Ishikawa (cell line): Measurements from ENCODE around the gene SLC2A4RG.

ENCODE experiments used
- CEBPB ChIP-seq: IDR thresholded peaks from 2 replicates; pipeline ENCODE4 v1.6.1; 2012
- CREB1 ChIP-seq: IDR thresholded peaks from 2 replicates; pipeline ENCODE4 v1.6.1; 2012; ENCODE audit warnings: low read depth
- EGR1 ChIP-seq: IDR thresholded peaks from 2 replicates; pipeline ENCODE4 v1.6.1; 2012
- EP300 ChIP-seq: IDR thresholded peaks from 2 replicates; pipeline ENCODE4 v1.6.1; 2012; ENCODE audit warnings: borderline replicate concordance
- FOXM1 ChIP-seq: IDR thresholded peaks from 2 replicates; pipeline ENCODE4 v1.6.1; 2012; ENCODE audit warnings: low read depth, borderline replicate concordance
- NFIC ChIP-seq: IDR thresholded peaks from 2 replicates; pipeline ENCODE4 v1.6.1; 2012
- RAD21 ChIP-seq: IDR thresholded peaks from 2 replicates; pipeline ENCODE4 v1.6.1; 2012; ENCODE audit warnings: low read depth
- TAF1 ChIP-seq: IDR thresholded peaks from 2 replicates; pipeline ENCODE4 v1.6.1; 2012; ENCODE audit warnings: low read depth, mild to moderate bottlenecking
- TCF12 ChIP-seq: IDR thresholded peaks from 2 replicates; pipeline ENCODE4 v1.6.1; 2012; ENCODE audit warnings: low read depth
- TEAD4 ChIP-seq: IDR thresholded peaks from 2 replicates; pipeline ENCODE4 v1.6.1; 2012
- YY1 ChIP-seq: IDR thresholded peaks from 2 replicates; pipeline ENCODE4 v1.6.1; 2012; ENCODE audit warnings: low read depth
- ZBTB7A ChIP-seq: IDR thresholded peaks from 2 replicates; pipeline ENCODE4 v1.6.1; 2012; ENCODE audit warnings: low read depth
- TF ChIP-seq, protein P1 (sequence below): IDR thresholded peaks from 2 replicates; pipeline ENCODE4 v1.6.1; 2012; ENCODE audit warnings: low read depth, mild to moderate bottlenecking
- TF ChIP-seq, protein P2 (sequence below): IDR thresholded peaks from 2 replicates; pipeline ENCODE4 v1.6.1; 2012
- TF ChIP-seq, protein P3 (sequence below): IDR thresholded peaks from 2 replicates; pipeline ENCODE4 v1.6.1; 2012

SLC2A4RG gene

DNA sequence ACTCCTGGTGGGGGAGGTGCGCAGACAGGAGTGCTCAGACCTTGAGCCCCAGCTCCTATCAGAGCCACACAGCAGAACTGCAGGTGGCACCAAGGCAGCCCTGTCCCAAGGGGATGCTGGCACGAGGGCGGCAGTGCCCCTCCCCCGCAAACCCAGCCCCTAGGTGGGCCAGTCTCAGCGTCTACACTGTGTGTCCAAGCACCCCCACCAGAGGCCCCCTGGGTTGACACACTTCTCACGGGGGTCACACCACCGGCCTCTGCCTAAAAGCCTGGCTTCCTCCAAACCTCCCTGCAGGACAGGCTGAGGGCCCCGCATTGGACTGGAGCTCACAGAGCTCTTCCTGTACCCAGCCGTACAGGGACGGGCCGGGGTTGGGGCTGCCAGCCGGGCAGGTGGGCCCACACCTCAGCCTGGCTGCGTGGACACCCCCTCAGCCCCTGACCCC is 8.1 kb downstream of the SLC2A4RG start:
- TF ChIP-seq FOXM1 (no peak), YY1 (no peak), CEBPB (no peak)

DNA sequence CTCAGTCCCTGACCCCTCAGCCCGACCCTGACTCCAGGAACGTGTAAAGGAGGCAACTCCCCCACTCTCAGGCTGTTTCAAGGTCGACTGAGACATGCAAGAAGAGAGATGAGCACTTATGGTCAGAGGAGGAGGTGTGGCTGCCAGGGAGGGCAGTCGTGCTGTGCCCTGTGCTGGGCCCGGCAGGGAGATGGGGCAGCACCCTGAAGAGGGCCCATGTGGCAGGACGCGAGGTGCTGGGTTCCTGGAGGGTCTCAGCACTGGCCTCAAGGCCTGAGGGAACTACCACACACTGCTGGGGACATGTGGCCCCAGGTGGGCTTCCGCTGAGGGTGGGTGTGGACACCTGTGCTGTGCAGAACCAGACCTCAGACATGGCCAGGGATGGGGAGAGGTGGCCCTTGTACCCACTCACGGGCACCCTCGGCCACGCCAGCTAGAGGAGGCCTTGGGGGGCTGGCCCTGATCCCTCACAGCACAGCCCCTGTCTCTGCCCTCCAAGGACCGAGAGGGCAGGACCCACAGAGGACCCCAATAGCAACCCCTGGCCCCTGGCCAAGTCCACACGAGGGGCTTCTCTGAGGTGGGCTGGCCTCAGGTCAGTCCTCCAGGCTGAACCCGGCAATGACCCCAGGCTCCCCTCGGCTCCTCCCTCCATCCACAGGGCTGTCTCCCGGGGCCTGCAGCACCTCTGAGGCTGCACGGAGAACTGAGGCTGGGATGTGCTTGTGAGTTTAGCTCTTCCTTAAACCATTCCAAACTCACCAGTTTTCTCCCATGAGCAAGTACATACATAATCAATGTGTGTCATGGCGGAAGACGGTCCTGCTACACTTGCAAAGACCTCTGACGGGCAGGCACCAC is 8.7 kb downstream of the SLC2A4RG start:
- TF ChIP-seq, protein P1, sequence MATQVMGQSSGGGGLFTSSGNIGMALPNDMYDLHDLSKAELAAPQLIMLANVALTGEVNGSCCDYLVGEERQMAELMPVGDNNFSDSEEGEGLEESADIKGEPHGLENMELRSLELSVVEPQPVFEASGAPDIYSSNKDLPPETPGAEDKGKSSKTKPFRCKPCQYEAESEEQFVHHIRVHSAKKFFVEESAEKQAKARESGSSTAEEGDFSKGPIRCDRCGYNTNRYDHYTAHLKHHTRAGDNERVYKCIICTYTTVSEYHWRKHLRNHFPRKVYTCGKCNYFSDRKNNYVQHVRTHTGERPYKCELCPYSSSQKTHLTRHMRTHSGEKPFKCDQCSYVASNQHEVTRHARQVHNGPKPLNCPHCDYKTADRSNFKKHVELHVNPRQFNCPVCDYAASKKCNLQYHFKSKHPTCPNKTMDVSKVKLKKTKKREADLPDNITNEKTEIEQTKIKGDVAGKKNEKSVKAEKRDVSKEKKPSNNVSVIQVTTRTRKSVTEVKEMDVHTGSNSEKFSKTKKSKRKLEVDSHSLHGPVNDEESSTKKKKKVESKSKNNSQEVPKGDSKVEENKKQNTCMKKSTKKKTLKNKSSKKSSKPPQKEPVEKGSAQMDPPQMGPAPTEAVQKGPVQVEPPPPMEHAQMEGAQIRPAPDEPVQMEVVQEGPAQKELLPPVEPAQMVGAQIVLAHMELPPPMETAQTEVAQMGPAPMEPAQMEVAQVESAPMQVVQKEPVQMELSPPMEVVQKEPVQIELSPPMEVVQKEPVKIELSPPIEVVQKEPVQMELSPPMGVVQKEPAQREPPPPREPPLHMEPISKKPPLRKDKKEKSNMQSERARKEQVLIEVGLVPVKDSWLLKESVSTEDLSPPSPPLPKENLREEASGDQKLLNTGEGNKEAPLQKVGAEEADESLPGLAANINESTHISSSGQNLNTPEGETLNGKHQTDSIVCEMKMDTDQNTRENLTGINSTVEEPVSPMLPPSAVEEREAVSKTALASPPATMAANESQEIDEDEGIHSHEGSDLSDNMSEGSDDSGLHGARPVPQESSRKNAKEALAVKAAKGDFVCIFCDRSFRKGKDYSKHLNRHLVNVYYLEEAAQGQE: no peak
- no peak for TF ChIP-seq CEBPB

DNA sequence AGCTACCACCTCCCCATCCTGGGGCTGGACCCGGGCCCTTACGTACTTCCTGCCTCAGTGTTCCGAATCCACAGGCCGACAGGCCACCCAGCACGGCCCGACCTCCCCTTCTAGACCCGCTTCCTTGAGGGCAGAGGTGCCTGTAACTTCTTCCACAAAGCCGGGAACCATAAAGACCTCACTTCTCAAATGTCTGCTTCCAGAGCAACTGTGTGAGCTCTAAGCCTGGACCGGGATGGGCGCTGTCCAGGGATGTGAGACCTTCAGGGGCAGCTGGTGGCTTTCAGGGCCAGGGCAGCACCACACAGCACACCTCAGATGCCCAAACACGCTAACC is 9.3 kb downstream of the SLC2A4RG start:
- no peak for TF ChIP-seq TCF12
- TF ChIP-seq EP300: no peak
- no peak for TF ChIP-seq CREB1
- TF ChIP-seq, protein P1: no peak
- TF ChIP-seq TEAD4: no peak
- TF ChIP-seq, protein P2, sequence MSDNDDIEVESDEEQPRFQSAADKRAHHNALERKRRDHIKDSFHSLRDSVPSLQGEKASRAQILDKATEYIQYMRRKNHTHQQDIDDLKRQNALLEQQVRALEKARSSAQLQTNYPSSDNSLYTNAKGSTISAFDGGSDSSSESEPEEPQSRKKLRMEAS: no peak
- no peak for TF ChIP-seq CEBPB
- TF ChIP-seq NFIC: no peak

DNA sequence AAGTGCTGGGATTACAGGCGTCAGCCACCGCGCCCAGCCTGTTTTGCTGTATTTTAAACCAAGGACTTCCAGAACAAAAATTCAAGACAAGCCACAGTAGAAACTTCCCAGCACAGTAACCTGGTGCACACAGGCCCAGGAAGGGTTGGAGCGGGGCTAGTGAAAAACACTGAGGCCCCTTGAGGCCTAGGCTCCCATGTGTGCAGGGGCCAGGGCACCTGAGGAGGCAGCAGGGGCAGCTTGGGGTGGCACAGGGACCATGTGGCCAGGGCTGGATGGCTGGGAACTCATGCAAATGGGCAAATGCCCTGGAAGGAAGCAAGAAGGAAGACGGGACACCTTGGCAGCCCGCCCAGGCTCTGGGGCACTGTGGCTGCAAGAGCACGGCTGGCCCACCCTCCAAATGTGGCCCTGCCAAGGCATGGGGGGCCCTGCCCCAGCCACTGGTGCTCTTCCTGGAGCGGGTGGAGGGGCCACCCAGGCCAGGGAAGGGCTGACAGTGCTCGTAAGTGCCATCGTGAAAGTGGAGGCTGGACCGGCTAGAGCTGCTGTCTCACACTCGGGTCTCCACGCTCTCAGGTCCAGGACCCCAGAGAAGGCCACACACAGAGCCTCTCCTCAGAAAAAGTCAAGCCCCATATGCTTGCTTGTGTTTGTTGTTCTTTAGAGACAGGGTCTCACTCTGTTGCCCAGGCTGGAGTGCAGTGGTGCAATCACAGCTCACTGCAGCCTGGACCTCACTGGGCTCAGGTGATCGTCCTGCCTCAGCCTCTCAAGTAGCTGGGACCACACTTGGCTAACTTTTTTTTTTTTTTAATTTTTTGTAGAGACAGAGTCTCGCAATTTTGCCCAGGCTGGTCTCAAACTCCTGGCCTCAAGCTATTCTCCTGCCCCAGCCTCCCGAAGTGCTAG is 10.3 kb downstream of the SLC2A4RG start:
- no peak for TF ChIP-seq NFIC
- no peak for TF ChIP-seq TEAD4
- TF ChIP-seq, protein P3, sequence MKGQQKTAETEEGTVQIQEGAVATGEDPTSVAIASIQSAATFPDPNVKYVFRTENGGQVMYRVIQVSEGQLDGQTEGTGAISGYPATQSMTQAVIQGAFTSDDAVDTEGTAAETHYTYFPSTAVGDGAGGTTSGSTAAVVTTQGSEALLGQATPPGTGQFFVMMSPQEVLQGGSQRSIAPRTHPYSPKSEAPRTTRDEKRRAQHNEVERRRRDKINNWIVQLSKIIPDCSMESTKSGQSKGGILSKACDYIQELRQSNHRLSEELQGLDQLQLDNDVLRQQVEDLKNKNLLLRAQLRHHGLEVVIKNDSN: no peak
- no peak for TF ChIP-seq EP300

DNA sequence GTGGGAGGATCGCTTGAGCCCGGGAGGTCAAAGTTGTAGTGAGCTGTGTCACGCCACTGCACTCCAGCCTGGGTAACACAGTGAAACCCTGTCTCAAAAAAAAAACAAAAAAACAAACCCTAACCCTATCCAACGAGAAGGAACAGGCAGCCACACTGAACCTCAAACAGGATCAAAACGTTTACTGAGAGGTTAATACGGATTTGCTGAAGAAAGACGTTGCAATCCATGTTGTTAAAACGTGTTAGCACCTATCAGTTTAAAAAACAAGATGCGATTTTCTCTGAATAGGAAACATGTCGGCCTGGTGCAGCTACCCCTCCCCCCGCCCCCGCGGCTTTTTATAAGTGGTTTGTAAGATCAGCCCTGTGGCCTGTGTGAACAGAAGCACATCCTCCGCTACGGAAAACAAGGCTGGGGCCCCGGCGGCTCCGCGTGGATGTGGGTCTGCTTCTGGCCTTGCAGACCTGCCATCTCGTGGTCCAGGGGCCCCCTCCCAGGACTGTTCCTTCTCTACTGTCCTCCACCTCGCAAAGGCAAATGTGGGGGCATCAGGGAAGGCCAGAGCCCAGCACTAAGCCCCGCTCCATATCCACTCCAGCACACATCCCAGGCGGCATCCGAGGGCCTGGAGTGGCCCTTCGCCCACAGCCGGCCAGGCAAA is 11.4 kb downstream of the SLC2A4RG start:
- TF ChIP-seq, protein P2: no peak
- TF ChIP-seq TCF12 (no peak), TEAD4 (no peak), YY1 (no peak), CREB1 (no peak), TAF1 (no peak), FOXM1 (no peak), RAD21 (no peak), EGR1 (no peak), CEBPB (no peak), EP300 (no peak), ZBTB7A (no peak), NFIC (no peak)
- TF ChIP-seq, protein P1: no peak
- TF ChIP-seq, protein P3: no peak
